SJCRH30 (cell line): ENCODE results near the gene GPT2. TPM values are rescaled to one million over a fixed set of nuclear protein-coding genes. Genes with fewer than 3 reads are reported as not detected.

ENCODE experiments used
- DNase-seq, 2 experiments: peaks; one replicate each; pipeline ENCODE4 v3.0.0-alpha.2; 2015 to 2020
- H3K27ac ChIP-seq: fragments of 250-450 bp; sonication (Bioruptor Pico); 2 replicates; pipeline ENCODE4 v1.5.1; 2020; ENCODE audit warnings: mild to moderate bottlenecking, moderate library complexity
- H3K27me3 ChIP-seq: fragments of 250-450 bp; sonication (Bioruptor Pico); 2 replicates; pipeline ENCODE4 v1.5.1; 2020; ENCODE audit warnings: mild to moderate bottlenecking, moderate library complexity
- H3K36me3 ChIP-seq: fragments of 250-450 bp; sonication (Bioruptor Pico); 2 replicates; pipeline ENCODE4 v1.5.1; 2020; ENCODE audit warnings: mild to moderate bottlenecking, moderate library complexity
- H3K4me1 ChIP-seq: fragments of 250-450 bp; sonication (Bioruptor Pico); 2 replicates; pipeline ENCODE4 v1.5.1; 2020; ENCODE audit warnings: mild to moderate bottlenecking, moderate library complexity
- H3K4me3 ChIP-seq: fragments of 250-450 bp; sonication (Bioruptor Pico); 2 replicates; pipeline ENCODE4 v1.5.1; 2020; ENCODE audit warnings: mild to moderate bottlenecking, moderate library complexity
- H3K9me3 ChIP-seq: fragments of 250-450 bp; sonication (Bioruptor Pico); replicated peaks from 2 replicates; pipeline ENCODE4 v1.5.1; 2020; ENCODE audit warnings: mild to moderate bottlenecking, moderate library complexity
- total RNA-seq: library from RNA; depleted of rRNA; stranded (reverse); fragments of >200 nt; shearing (Covaris generic); gene quantifications from 2 replicates; pipeline ENCODE4 v1.2.3, GENCODE V29; 2014

The GPT2 gene
- total RNA-seq, 1 experiment from 2014 or later, result 17.2 TPM

GRCh38 chr16:46884513-46885293 lies 541 bp downstream of the GPT2 start:
- DNase-seq, result peak in 1 of 2 experiments; percentile 25

GRCh38 chr16:46885960-46886763 lies 2.0 kb downstream of the GPT2 start:
- Histone ChIP-seq H3K9me3 (no peaks in the 10 kb centered on the region), H3K4me1 (peaks cover 13% of the 10 kb centered on the region), H3K27ac (no peak overlapping the region), H3K36me3 (no peaks in the 10 kb centered on the region), H3K4me3 (peak overlapping the region; percentile 83), H3K27me3 (no peaks in the 10 kb centered on the region)
- peak in 1 of 2 experiments; percentile 62 for DNase-seq

More at GRCh38 chr16:46884513-46885293, 541 bp downstream of the GPT2 start:
- Histone ChIP-seq H3K27ac (no peak overlapping the region), H3K4me3 (peak overlapping the region; percentile 83), H3K4me1 (peaks cover 13% of the 10 kb centered on the region), H3K36me3 (no peaks in the 10 kb centered on the region), H3K27me3 (no peaks in the 10 kb centered on the region), H3K9me3 (no peaks in the 10 kb centered on the region)

DNA sequence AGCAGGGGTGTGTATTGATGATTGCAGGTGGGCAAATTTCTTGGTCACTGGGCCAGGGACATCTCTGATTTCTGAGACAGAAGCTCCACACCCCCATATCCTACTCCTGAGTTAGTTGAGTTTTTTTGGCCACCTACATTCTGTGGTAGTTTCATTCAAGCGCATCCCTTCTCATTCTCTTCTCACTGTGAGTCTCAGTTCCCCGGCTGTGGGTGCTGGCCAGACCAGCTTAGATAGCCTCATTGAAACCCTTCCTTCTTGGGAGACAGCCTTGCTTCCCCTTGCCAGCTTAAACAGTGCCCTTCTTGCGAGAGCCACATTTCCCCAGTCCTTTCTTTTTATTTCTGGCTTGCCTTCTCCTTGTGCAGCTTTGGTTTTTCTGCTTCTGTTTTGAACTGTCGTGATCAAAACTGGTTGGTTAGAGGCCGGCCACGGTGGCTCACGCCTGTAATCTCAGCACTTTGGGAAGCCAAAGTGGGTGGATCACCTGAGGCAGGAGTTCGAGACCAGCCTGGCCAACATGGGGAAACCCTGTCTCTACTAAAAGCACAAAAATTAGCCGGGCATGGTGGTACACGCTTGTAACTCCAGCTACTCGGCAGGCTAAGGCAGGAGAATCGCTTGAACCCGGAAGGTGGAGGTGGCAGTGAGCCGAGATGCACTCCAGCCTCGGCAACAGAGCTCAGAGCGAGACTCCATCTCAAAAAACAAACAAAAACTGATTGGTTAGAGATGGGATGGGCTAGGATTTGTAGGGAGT lies 2.8 kb downstream of the GPT2 start:
- H3K27me3 ChIP-seq, result no peaks in the 10 kb centered on the region
- H3K9me3 ChIP-seq, result no peaks in the 10 kb centered on the region
- DNase-seq, result no peak
- no peak overlapping the region for H3K4me3 ChIP-seq
- peaks cover 13% of the 10 kb centered on the region for H3K4me1 ChIP-seq
- no peak overlapping the region for H3K27ac ChIP-seq
- no peaks in the 10 kb centered on the region for H3K36me3 ChIP-seq

- no peak for DNase-seq
- Histone ChIP-seq H3K27ac (no peak overlapping the region), H3K4me1 (peaks cover 13% of the 10 kb centered on the region), H3K9me3 (no peaks in the 10 kb centered on the region), H3K4me3 (no peak overlapping the region), H3K36me3 (no peaks in the 10 kb centered on the region), H3K27me3 (no peaks in the 10 kb centered on the region)
Observed at GRCh38 chr16:46887524-46887854, 3.3 kb downstream of the GPT2 start.

GRCh38 chr16:46889245-46889941 lies 5.2 kb downstream of the GPT2 start:
- Histone ChIP-seq H3K4me3 (no peak overlapping the region), H3K36me3 (no peaks in the 10 kb centered on the region), H3K27me3 (no peaks in the 10 kb centered on the region), H3K9me3 (no peaks in the 10 kb centered on the region), H3K4me1 (peaks cover 13% of the 10 kb centered on the region), H3K27ac (no peak overlapping the region)
- DNase-seq, result no peak

- Histone ChIP-seq H3K4me3 (no peak overlapping the region), H3K9me3 (no peaks in the 10 kb centered on the region), H3K36me3 (no peaks in the 10 kb centered on the region), H3K4me1 (peaks cover 13% of the 10 kb centered on the region), H3K27me3 (no peaks in the 10 kb centered on the region), H3K27ac (no peak overlapping the region)
- DNase-seq, result no peak
Observed at GRCh38 chr16:46889942-46890300, 5.8 kb downstream of the GPT2 start.

- H3K4me3 ChIP-seq, result no peak overlapping the region
Observed at GRCh38 chr16:46891910-46892309, 7.7 kb downstream of the GPT2 start.

DNA sequence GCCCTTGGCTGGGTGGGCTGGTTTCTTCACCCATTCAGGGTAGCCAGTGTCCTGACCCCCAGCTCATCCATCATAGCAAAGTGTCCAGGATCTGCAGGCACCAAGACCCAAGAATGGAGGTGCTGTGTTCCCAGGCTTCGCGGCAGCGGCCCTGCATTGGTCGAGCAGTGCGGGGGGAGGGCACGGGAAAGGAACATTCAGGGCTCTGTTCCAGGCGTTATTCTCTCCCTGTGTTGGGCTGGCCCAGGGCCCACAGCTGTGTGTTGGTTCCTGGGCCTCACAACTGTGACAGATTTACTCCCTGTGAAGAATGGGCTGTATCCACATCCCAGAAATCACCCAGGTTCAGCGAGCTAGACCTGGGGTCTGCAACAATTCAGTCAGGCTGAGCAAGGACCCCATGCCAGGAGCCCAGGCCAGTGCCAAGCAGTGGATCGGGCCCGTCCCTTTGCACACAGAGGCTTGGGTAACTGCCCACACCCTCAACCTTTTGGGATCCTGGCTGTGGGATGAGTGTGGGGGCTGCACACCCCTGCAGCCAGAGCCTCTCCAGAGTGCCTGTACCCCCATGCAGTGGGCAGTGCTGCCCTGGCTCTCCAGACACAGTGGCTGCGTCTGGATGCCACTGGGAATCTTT lies 10.0 kb downstream of the GPT2 start:
- Histone ChIP-seq H3K9me3 (no peaks in the 10 kb centered on the region), H3K27me3 (no peaks in the 10 kb centered on the region), H3K27ac (no peak overlapping the region), H3K36me3 (no peaks in the 10 kb centered on the region), H3K4me1 (peaks cover 27% of the 10 kb centered on the region), H3K4me3 (no peak overlapping the region)
- peak in 1 of 2 experiments; percentile 34 for DNase-seq

More at GRCh38 chr16:46891910-46892309, 7.7 kb downstream of the GPT2 start:
- H3K4me1 ChIP-seq, result peaks cover 13% of the 10 kb centered on the region
- no peaks in the 10 kb centered on the region for H3K36me3 ChIP-seq
- no peak for DNase-seq
- H3K9me3 ChIP-seq, result no peaks in the 10 kb centered on the region
- no peak overlapping the region for H3K27ac ChIP-seq
- no peaks in the 10 kb centered on the region for H3K27me3 ChIP-seq

GRCh38 chr16:46895399-46896313 lies 11.5 kb downstream of the GPT2 start:
- Histone ChIP-seq H3K36me3 (no peaks in the 10 kb centered on the region), H3K4me3 (no peak overlapping the region), H3K9me3 (no peaks in the 10 kb centered on the region), H3K27ac (peak overlapping the region; percentile 41), H3K4me1 (peaks cover 28% of the 10 kb centered on the region), H3K27me3 (no peaks in the 10 kb centered on the region)
- DNase-seq, result peak in 1 of 2 experiments; percentile 73

DNA sequence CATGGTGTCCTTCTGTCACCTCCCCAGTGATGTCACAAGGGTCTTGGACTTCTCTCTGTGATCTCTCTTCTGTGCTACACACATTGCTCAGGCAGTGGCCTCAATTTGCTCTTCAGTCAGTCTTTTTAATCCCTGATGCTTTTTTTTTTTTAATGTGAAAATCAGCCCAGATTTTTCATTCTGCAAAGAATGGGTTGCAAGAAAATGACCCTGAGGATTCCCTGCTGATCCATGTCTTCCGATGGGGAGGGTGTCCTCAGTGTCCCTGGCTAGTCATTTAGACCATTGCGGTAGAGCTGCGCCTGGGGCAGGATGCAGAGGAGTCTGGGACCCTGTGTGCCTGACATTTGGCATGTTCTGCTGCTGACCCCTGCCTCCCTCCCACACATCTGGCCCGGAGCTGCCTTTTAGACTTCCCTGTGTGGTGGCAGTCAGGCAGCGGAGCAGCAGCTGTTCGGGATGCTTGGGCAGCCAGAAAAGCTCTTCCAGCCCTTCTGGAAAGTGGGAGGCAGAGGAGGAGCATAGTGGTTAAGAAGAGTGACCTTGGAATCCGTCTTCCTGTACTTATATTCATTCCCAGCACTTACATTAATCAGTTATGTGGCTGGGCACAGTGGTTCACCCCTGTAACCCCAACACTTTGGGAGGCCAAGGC lies 12.3 kb downstream of the GPT2 start:
- DNase-seq, result peak; percentile 70 to 82
- Histone ChIP-seq H3K36me3 (no peaks in the 10 kb centered on the region), H3K4me1 (peaks cover 28% of the 10 kb centered on the region), H3K4me3 (no peak overlapping the region), H3K27me3 (no peaks in the 10 kb centered on the region), H3K9me3 (no peaks in the 10 kb centered on the region), H3K27ac (peak overlapping the region; percentile 41)

DNA sequence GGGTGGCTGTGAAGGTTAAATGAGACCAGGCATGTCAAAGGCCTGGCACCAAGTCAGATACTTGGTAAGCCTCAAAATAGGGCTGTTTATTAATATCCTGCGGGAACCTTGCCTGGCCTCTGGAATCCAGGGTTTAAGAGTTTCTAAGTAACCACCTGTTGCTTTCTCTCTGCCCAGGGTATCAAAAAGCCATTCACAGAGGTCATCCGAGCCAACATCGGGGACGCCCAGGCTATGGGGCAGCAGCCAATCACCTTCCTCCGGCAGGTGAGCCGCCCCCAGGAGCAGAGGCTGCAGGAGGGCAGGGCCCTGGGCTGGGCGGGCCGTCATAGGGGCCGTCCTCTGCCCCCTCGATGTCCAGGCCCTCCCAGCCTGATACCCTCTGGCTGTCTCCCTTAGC lies 13.3 kb downstream of the GPT2 start:
- DNase-seq, result peak; percentile 81 to 91
- H3K9me3 ChIP-seq, result no peaks in the 10 kb centered on the region
- H3K36me3 ChIP-seq, result no peaks in the 10 kb centered on the region
- H3K4me3 ChIP-seq, result no peak overlapping the region
- H3K4me1 ChIP-seq, result peaks cover 28% of the 10 kb centered on the region
- no peaks in the 10 kb centered on the region for H3K27me3 ChIP-seq
- H3K27ac ChIP-seq, result peak overlapping the region; percentile 41

DNA sequence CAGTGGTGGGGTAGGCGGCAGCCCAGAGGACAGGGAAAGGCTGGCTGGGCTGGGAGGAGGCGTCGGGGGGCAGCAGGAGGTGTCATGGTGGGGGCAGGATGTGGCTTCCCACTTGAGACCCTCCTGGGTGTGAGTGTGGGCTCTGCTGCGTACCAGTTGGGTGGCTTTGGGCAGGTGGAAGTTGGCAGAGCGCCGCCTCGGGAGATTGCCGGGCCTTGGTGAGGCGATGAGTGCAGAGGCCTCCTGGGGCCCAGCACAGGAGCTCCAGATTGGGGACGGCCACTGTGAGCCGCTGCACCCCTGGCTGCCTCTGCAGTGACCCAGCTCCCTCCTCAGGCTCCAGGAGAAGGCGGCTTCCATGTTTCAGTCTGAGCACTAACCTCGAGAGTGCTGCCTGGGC lies 13.8 kb downstream of the GPT2 start:
- Histone ChIP-seq H3K9me3 (no peaks in the 10 kb centered on the region), H3K27ac (peak overlapping the region; percentile 41), H3K4me1 (peaks cover 28% of the 10 kb centered on the region), H3K4me3 (no peak overlapping the region), H3K36me3 (no peaks in the 10 kb centered on the region), H3K27me3 (no peaks in the 10 kb centered on the region)
- no peak for DNase-seq
